K562 (cell line): Measurements from ENCODE around the gene EGR1. TPM values are rescaled to one million over a fixed set of nuclear protein-coding genes. Genes with fewer than 3 reads are reported as not detected.

Experiments used
- ADNP ChIP-seq: fragments of 200-800 bp; sonication (Bioruptor generic); IDR thresholded peaks from 2 replicates; pipeline ENCODE4 v1.6.1; 2016; ENCODE audit warnings: missing genetic modification characterization, missing compliant biosample characterization
- CBX3 ChIP-seq, 2 experiments: IDR thresholded peaks; 1 replicate in 1 of 2; 2 replicates in 1 of 2; pipeline ENCODE4 v1.6.1; 2012; ENCODE audit warnings: inconsistent platforms in 2 of 2, low read length in 2 of 2, borderline replicate concordance in 1 of 2, control low read depth in 1 of 2
- EGR1 ChIP-seq: fragments of 450-650 bp; conservative IDR thresholded peaks from 2 replicates; pipeline ENCODE4 v1.6.1; 2017; ENCODE audit warnings: mild to moderate bottlenecking
- EP400 ChIP-seq: fragments of 450-650 bp; IDR thresholded peaks from 2 replicates; pipeline ENCODE4 v1.6.1; 2017; ENCODE audit warnings: antibody characterized with exemption, mild to moderate bottlenecking, moderate library complexity
- FOXK1 ChIP-seq: sonication (generic); formaldehyde crosslinking; IDR thresholded peaks from 2 replicates; pipeline ENCODE4 v1.8.0; 2022; ENCODE audit warnings: missing genetic modification reagents, mild to moderate bottlenecking, borderline replicate concordance
- HDGF ChIP-seq: fragments of 450-650 bp; IDR thresholded peaks from 2 replicates; pipeline ENCODE4 v1.6.1; 2016
- KAT8 ChIP-seq: fragments of 450-650 bp; IDR thresholded peaks from 2 replicates; pipeline ENCODE4 v1.6.1; 2016; ENCODE audit warnings: low read depth, mild to moderate bottlenecking
- NFIX ChIP-seq: fragments of 250-450 bp; sonication (Bioruptor Pico); IDR thresholded peaks from 2 replicates; pipeline ENCODE4 v1.4.0; 2020; ENCODE audit warnings: low read depth, mild to moderate bottlenecking, moderate library complexity
- NONO ChIP-seq, 2 experiments: fragments of 200-400 bp in 1 of 2; fragments of 450-650 bp in 1 of 2; formaldehyde crosslinking in 1 of 2; IDR thresholded peaks; 2 replicates each; pipeline ENCODE4 v1.6.1; 2017; ENCODE audit warnings: low read depth in 2 of 2, mild to moderate bottlenecking in 2 of 2, moderate library complexity in 2 of 2, low read length in 1 of 2
- POLR2B ChIP-seq: fragments of 450-650 bp; IDR thresholded peaks from 2 replicates; pipeline ENCODE4 v1.6.1; 2018; ENCODE audit warnings: low read depth; ENCODE audit not compliant: partially characterized antibody
- WHSC1 ChIP-seq: IDR thresholded peaks from one replicate; pipeline ENCODE4 v1.6.1; 2012; ENCODE audit warnings: low read length, control low read depth, inconsistent platforms
- ZKSCAN8 ChIP-seq: fragments of 200-800 bp; sonication (Bioruptor generic); IDR thresholded peaks from 2 replicates; pipeline ENCODE4 v1.6.1; 2016; ENCODE audit warnings: missing genetic modification characterization, missing compliant biosample characterization
- ZNF384 ChIP-seq: IDR thresholded peaks from 2 replicates; pipeline ENCODE4 v1.6.1; 2012; ENCODE audit warnings: low read depth, low read length, improper control_type of control experiment
- polyA plus RNA-seq, 8 experiments: library from polyadenylated mRNA; depleted of rRNA in 4 of 8; stranded (reverse) in 5 of 8; unstranded in 3 of 8; fragments of >200 nt; fragmentation: Nextera tagmentation in 2 of 8; fragmentation: Illumina TruSeq in 1 of 8; extraction: Ambion mirVana in 2 of 8; extraction: Trizol in 1 of 8; gene quantifications; 2 replicates each; pipeline versions ENCODE4 v1.2.1 to v1.2.3, GENCODE V29; 2011 to 2014; ENCODE audit warnings: inconsistent platforms in 1 of 8, missing spikeins in 1 of 8
- total RNA-seq, 7 experiments: library from RNA; depleted of rRNA in 6 of 7; stranded (reverse); fragments of >200 nt in 6 of 7; fragmentation: Illumina TruSeq in 2 of 7; extraction: Trizol in 2 of 7; gene quantifications; 2 replicates each; pipeline versions ENCODE4 v1.2.1 to v1.2.3, GENCODE V29; 2011 to 2021; ENCODE audit warnings: low replicate concordance in 1 of 7
- TF ChIP-seq, protein P1 (sequence below): fragments of 450-650 bp; IDR thresholded peaks from 2 replicates; pipeline ENCODE4 v1.7.1; 2018; ENCODE audit warnings: mild to moderate bottlenecking, low read depth; ENCODE audit not compliant: partially characterized antibody
- TF ChIP-seq, protein P2 (sequence below): IDR thresholded peaks from 2 replicates; pipeline ENCODE4 v1.6.1; 2012; ENCODE audit warnings: low read depth, low read length, improper control_type of control experiment, borderline replicate concordance
- TF ChIP-seq, protein P3 (sequence below): fragments of 450-650 bp; formaldehyde crosslinking; IDR thresholded peaks from 2 replicates; pipeline ENCODE4 v1.4.0; 2020; ENCODE audit warnings: mild to moderate bottlenecking, mixed read lengths
- TF ChIP-seq, protein P4 (sequence below), 2 experiments: fragments of 200-800 bp in 1 of 2; sonication (Bioruptor generic) in 1 of 2; sonication (generic) in 1 of 2; formaldehyde crosslinking in 1 of 2; IDR thresholded peaks in 1 of 2; conservative IDR thresholded peaks in 1 of 2; 2 replicates each; pipeline versions ENCODE4 v1.5.0 to v1.6.1; 2016 to 2020; ENCODE audit warnings: missing compliant biosample characterization in 1 of 2, missing genetic modification characterization in 1 of 2, missing genetic modification reagents in 1 of 2
- TF ChIP-seq, protein P5 (sequence below), 2 experiments: fragments of 450-650 bp in 1 of 2; sonication (generic) in 1 of 2; formaldehyde crosslinking; conservative IDR thresholded peaks; 2 replicates each; pipeline versions ENCODE4 v1.4.0 to v1.8.1; 2020 to 2022; ENCODE audit warnings: mild to moderate bottlenecking in 1 of 2, missing genetic modification reagents in 1 of 2

Gene EGR1
- total and polyA plus RNA-seq, 9 of the 15 experiments (the other 6 are each of a cell fraction or from before 2014, with no cell fraction given), result 1.3 to 132 (median 21.5) TPM

DNA sequence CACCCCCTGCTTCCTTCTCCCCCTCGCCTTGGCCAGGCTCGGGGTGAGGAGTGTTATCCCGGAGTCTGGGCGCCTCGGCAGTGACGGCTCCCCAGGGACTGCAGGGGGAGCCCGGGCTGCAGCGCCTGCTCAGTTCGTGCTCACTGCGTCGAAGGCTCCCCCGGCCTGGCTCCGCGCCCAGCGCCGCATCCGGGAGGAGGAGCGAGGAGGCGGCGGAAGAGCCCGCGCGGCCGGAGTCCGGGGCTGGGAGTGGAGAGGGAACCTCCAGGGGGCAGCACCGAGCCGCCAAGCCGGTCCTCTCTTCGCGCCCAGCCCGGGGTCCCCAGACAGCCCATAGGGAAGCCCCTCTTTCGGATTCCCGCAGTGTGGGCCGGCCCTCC, 1.3 kb upstream of the EGR1 start (continued):
- TF ChIP-seq, protein P1, sequence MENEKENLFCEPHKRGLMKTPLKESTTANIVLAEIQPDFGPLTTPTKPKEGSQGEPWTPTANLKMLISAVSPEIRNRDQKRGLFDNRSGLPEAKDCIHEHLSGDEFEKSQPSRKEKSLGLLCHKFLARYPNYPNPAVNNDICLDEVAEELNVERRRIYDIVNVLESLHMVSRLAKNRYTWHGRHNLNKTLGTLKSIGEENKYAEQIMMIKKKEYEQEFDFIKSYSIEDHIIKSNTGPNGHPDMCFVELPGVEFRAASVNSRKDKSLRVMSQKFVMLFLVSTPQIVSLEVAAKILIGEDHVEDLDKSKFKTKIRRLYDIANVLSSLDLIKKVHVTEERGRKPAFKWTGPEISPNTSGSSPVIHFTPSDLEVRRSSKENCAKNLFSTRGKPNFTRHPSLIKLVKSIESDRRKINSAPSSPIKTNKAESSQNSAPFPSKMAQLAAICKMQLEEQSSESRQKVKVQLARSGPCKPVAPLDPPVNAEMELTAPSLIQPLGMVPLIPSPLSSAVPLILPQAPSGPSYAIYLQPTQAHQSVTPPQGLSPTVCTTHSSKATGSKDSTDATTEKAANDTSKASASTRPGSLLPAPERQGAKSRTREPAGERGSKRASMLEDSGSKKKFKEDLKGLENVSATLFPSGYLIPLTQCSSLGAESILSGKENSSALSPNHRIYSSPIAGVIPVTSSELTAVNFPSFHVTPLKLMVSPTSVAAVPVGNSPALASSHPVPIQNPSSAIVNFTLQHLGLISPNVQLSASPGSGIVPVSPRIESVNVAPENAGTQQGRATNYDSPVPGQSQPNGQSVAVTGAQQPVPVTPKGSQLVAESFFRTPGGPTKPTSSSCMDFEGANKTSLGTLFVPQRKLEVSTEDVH, result no peak
- TF ChIP-seq HDGF, result no peak
- TF ChIP-seq, protein P2, sequence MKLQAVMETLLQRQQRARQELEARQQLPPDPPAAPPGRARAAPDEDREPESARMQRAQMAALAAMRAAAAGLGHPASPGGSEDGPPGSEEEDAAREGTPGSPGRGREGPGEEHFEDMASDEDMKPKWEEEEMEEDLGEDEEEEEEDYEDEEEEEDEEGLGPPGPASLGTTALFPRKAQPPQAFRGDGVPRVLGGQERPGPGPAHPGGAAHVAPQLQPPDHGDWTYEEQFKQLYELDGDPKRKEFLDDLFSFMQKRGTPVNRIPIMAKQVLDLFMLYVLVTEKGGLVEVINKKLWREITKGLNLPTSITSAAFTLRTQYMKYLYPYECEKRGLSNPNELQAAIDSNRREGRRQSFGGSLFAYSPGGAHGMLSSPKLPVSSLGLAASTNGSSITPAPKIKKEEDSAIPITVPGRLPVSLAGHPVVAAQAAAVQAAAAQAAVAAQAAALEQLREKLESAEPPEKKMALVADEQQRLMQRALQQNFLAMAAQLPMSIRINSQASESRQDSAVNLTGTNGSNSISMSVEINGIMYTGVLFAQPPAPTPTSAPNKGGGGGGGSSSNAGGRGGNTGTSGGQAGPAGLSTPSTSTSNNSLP, result no peak
- TF ChIP-seq POLR2B, result no peak
- TF ChIP-seq, protein P3, sequence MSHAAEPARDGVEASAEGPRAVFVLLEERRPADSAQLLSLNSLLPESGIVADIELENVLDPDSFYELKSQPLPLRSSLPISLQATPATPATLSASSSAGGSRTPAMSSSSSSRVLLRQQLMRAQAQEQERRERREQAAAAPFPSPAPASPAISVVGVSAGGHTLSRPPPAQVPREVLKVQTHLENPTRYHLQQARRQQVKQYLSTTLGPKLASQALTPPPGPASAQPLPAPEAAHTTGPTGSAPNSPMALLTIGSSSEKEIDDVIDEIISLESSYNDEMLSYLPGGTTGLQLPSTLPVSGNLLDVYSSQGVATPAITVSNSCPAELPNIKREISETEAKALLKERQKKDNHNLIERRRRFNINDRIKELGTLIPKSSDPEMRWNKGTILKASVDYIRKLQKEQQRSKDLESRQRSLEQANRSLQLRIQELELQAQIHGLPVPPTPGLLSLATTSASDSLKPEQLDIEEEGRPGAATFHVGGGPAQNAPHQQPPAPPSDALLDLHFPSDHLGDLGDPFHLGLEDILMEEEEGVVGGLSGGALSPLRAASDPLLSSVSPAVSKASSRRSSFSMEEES (CRISPR knock-in tag), result no peak
- no peak for TF ChIP-seq ADNP (tag)
- TF ChIP-seq FOXK1 (CRISPR knock-in tag), result no peak
- TF ChIP-seq WHSC1, result no peak
- peak; percentile 65 for TF ChIP-seq NFIX (CRISPR knock-in tag)
- TF ChIP-seq ZNF384, result no peak
- peak; percentile 24; the same call in 1 of the 2 replicates for TF ChIP-seq EGR1
- TF ChIP-seq, protein P4, sequence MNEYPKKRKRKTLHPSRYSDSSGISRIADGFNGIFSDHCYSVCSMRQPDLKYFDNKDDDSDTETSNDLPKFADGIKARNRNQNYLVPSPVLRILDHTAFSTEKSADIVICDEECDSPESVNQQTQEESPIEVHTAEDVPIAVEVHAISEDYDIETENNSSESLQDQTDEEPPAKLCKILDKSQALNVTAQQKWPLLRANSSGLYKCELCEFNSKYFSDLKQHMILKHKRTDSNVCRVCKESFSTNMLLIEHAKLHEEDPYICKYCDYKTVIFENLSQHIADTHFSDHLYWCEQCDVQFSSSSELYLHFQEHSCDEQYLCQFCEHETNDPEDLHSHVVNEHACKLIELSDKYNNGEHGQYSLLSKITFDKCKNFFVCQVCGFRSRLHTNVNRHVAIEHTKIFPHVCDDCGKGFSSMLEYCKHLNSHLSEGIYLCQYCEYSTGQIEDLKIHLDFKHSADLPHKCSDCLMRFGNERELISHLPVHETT (CRISPR knock-in tag; conservative IDR thresholded peaks at IDR 0.05 in 1 of 2, IDR thresholded peaks at IDR 0.05 in 1 of 2), result no peak
- peak in 1 of 2 experiments; percentile 10; a peak in 1 of 3 replicates for TF ChIP-seq CBX3 (IDR thresholded peaks at IDR 0.05; ENCODE audit: borderline replicate concordance in 1 of 2, low read length in 2 of 2)
- TF ChIP-seq EP400, result no peak; the same call in 1 of the 2 replicates
- TF ChIP-seq KAT8, result no peak
- no peak for TF ChIP-seq ZKSCAN8 (CRISPR knock-in tag)
- peak in 1 of 2 experiments; percentile 81; a peak in 2 of 4 replicates for TF ChIP-seq NONO (IDR thresholded peaks at IDR 0.05; ENCODE audit: low read depth in 2 of 2, low read length in 1 of 2)
- TF ChIP-seq, protein P5, sequence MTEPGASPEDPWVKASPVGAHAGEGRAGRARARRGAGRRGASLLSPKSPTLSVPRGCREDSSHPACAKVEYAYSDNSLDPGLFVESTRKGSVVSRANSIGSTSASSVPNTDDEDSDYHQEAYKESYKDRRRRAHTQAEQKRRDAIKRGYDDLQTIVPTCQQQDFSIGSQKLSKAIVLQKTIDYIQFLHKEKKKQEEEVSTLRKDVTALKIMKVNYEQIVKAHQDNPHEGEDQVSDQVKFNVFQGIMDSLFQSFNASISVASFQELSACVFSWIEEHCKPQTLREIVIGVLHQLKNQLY (CRISPR knock-in tag; conservative IDR thresholded peaks at IDR 0.05), result no peak
